A549 (cell line): ENCODE results near the gene TNRC6B. TPM values are rescaled to one million over a fixed set of nuclear protein-coding genes. Genes with fewer than 3 reads are reported as not detected.

ENCODE experiments used
- ATAC-seq, 2 experiments: fragments of 200-7000 bp in 1 of 2; fragments of >200 bp in 1 of 2; cut with Nextera tagmentation in 1 of 2; cut with Tn5 transposase in 1 of 2; 3 replicates each; pipeline versions ENCODE4 v1.8.0 to v1.9.1; 2018 to 2020; ENCODE audit warnings: mild to moderate bottlenecking in 1 of 2, moderate library complexity in 1 of 2
- CTCF ChIA-PET: fragments of 300-600 bp; sonication (Branson Sonifier 250); formaldehyde crosslinking; extraction: SDS; loops from one replicate; lab custom pipeline; 2021; ENCODE audit warnings: antibody characterized with exemption, inconsistent platforms; lab: Yijun Ruan, JAX
- POLR2A ChIA-PET: fragments of 350-600 bp; formaldehyde crosslinking; extraction: SDS; loops from one replicate; lab custom pipeline; 2021; ENCODE audit warnings: antibody characterized with exemption, inconsistent platforms; lab: Yijun Ruan, JAX
- DNase-seq, 2 experiments: peaks; one replicate each; pipeline versions ENCODE4 v3.0.0 to v3.0.0-alpha.2; 2011 to 2016; ENCODE audit warnings: low read depth in 1 of 2, low spot score in 1 of 2
- FAIRE-seq: peaks from 2 replicates; lab custom pipeline; 2011; peaks lifted over from hg19 to GRCh38; lab: Jason Lieb, UNC
- H3K27ac ChIP-seq, 2 experiments: fragments of >200 bp; sonication (Bioruptor Twin); formaldehyde crosslinking; 3 replicates each; pipeline ENCODE4 v1.5.1; 2016 to 2017
- H3K4me1 ChIP-seq: fragments of >200 bp; sonication (Bioruptor Twin); formaldehyde crosslinking; 3 replicates; pipeline ENCODE4 v1.6.1; 2016
- H3K4me2 ChIP-seq: fragments of >200 bp; sonication (Bioruptor Twin); formaldehyde crosslinking; 3 replicates; pipeline ENCODE4 v1.6.1; 2016
- H3K4me3 ChIP-seq: fragments of >200 bp; sonication (Bioruptor Twin); formaldehyde crosslinking; 3 replicates; pipeline ENCODE4 v1.5.1; 2016
- H3K9me3 ChIP-seq: fragments of >200 bp; sonication (Bioruptor Twin); formaldehyde crosslinking; 3 replicates; pipeline ENCODE4 v1.6.1; 2016
- BHLHE40 ChIP-seq: IDR thresholded peaks from 2 replicates; pipeline ENCODE4 v1.6.1; 2012; ENCODE audit warnings: low read depth, low read length, inconsistent platforms
- CBX8 ChIP-seq: fragments of 200-600 bp; sonication (generic); IDR thresholded peaks from 2 replicates; pipeline ENCODE4 v1.6.1; 2016
- CEBPB ChIP-seq, 2 experiments: fragments of >200 bp in 1 of 2; sonication (Bioruptor Twin) in 1 of 2; formaldehyde crosslinking in 1 of 2; IDR thresholded peaks; 2 replicates each; pipeline ENCODE4 v1.6.1; 2012 to 2016
- EP300 ChIP-seq, 2 experiments: fragments of >200 bp; sonication (Bioruptor Twin); formaldehyde crosslinking; IDR thresholded peaks; 2 replicates in 1 of 2; 3 replicates in 1 of 2; pipeline ENCODE4 v1.6.1; 2016 to 2017
- ESRRA ChIP-seq: fragments of 150-350 bp; IDR thresholded peaks from 2 replicates; pipeline ENCODE4 v1.6.1; 2014; ENCODE audit warnings: mild to moderate bottlenecking, low read length, borderline replicate concordance
- FOSB ChIP-seq: fragments of 250-450 bp; sonication (Bioruptor Pico); IDR thresholded peaks from 2 replicates; pipeline ENCODE4 v1.5.0; 2020; ENCODE audit warnings: mild to moderate bottlenecking, moderate library complexity
- FOSL2 ChIP-seq, 2 experiments: fragments of 450-650 bp in 1 of 2; fragments of >200 bp in 1 of 2; sonication (Bioruptor Twin) in 1 of 2; formaldehyde crosslinking; IDR thresholded peaks; 2 replicates each; pipeline versions ENCODE4 v1.5.0 to v1.6.1; 2016 to 2020; ENCODE audit warnings: mild to moderate bottlenecking in 1 of 2, moderate library complexity in 1 of 2
- FOXS1 ChIP-seq: fragments of 250-450 bp; sonication (Bioruptor Pico); IDR thresholded peaks from 2 replicates; pipeline ENCODE4 v1.5.0; 2020; ENCODE audit warnings: mild to moderate bottlenecking, moderate library complexity
- GATA3 ChIP-seq: IDR thresholded peaks from 2 replicates; pipeline ENCODE4 v1.6.1; 2012; ENCODE audit warnings: borderline replicate concordance
- HOXA7 ChIP-seq: fragments of 250-450 bp; sonication (Bioruptor Pico); IDR thresholded peaks from 2 replicates; pipeline ENCODE4 v1.5.0; 2020; ENCODE audit warnings: mild to moderate bottlenecking, moderate library complexity
- HOXB13 ChIP-seq: fragments of 250-450 bp; sonication (Bioruptor Pico); IDR thresholded peaks from 2 replicates; pipeline ENCODE4 v1.5.0; 2020; ENCODE audit warnings: low read depth, mild to moderate bottlenecking, moderate library complexity
- JUNB ChIP-seq: fragments of >200 bp; sonication (Bioruptor Twin); formaldehyde crosslinking; IDR thresholded peaks from 2 replicates; pipeline ENCODE4 v1.6.1; 2016
- KDM5A ChIP-seq: fragments of 200-600 bp; sonication (generic); IDR thresholded peaks from 2 replicates; pipeline ENCODE4 v1.6.1; 2016; ENCODE audit warnings: antibody characterized with exemption, mild to moderate bottlenecking
- NPAS2 ChIP-seq: fragments of 250-450 bp; sonication (Bioruptor Pico); IDR thresholded peaks from 2 replicates; pipeline ENCODE4 v1.8.0; 2022; ENCODE audit warnings: mild to moderate bottlenecking, moderate library complexity, borderline replicate concordance
- PHF8 ChIP-seq: fragments of 200-600 bp; sonication (generic); IDR thresholded peaks from 2 replicates; pipeline ENCODE4 v1.6.1; 2016; ENCODE audit warnings: low read depth, mild to moderate bottlenecking, antibody characterized with exemption, moderate library complexity, borderline replicate concordance
- POLR2A ChIP-seq: IDR thresholded peaks from 2 replicates; pipeline ENCODE4 v1.6.1; 2012; ENCODE audit warnings: mild to moderate bottlenecking, low read length
- POLR2AphosphoS2 ChIP-seq: conservative IDR thresholded peaks from 2 replicates; pipeline ENCODE4 v1.6.1; 2012; ENCODE audit warnings: low read length, improper control_type of control experiment, inconsistent platforms
- RAD21 ChIP-seq, 2 experiments: fragments of >200 bp in 1 of 2; sonication (Bioruptor Twin) in 1 of 2; formaldehyde crosslinking in 1 of 2; IDR thresholded peaks in 1 of 2; conservative IDR thresholded peaks in 1 of 2; 2 replicates in 1 of 2; 3 replicates in 1 of 2; pipeline ENCODE4 v1.6.1; 2012 to 2018; ENCODE audit warnings: inconsistent platforms in 1 of 2
- RFX5 ChIP-seq: fragments of 450-650 bp; IDR thresholded peaks from 2 replicates; pipeline ENCODE4 v1.7.1; 2014; ENCODE audit warnings: antibody characterized with exemption, mild to moderate bottlenecking, moderate library complexity
- SMC3 ChIP-seq: fragments of >200 bp; sonication (Bioruptor Twin); formaldehyde crosslinking; IDR thresholded peaks from 3 replicates; pipeline ENCODE4 v1.6.1; 2018; ENCODE audit warnings: inconsistent platforms
- ZNF302 ChIP-seq: fragments of 250-450 bp; sonication (Bioruptor Pico); IDR thresholded peaks from 2 replicates; pipeline ENCODE4 v1.9.0; 2021; ENCODE audit warnings: inconsistent platforms, mild to moderate bottlenecking, moderate library complexity
- WGBS: methylation state at CpG from one replicate; pipeline ENCODE4 v1.1.6; 2017; ENCODE audit errors: missing lambda C conversion rate; 5-methylcytosine and 5-hydroxymethylcytosine counted together
- polyA plus RNA-seq, 4 experiments: library from polyadenylated mRNA; depleted of rRNA in 3 of 4; stranded (reverse); fragments of >200 nt; fragmentation: RNase III in 1 of 4; extraction: RNeasy Plus Mini Kit Qiagen cat#74134 plus additional on column Dnase treatment in 1 of 4; gene quantifications; 2 replicates in 3 of 4; 3 replicates in 1 of 4; pipeline ENCODE4 v1.2.3, GENCODE V29; 2011 to 2017
- TF ChIP-seq, protein P1 (sequence below): IDR thresholded peaks from 2 replicates; pipeline ENCODE4 v1.6.1; 2012; ENCODE audit warnings: low read depth, borderline replicate concordance
- TF ChIP-seq, protein P2 (sequence below): fragments of 450-650 bp; IDR thresholded peaks from 2 replicates; pipeline ENCODE4 v1.6.1; 2014; ENCODE audit warnings: antibody characterized with exemption
- TF ChIP-seq, protein P3 (sequence below): fragments of 250-450 bp; sonication (Bioruptor Pico); IDR thresholded peaks from 2 replicates; pipeline ENCODE4 v1.5.0; 2021; ENCODE audit warnings: mild to moderate bottlenecking, moderate library complexity, borderline replicate concordance

The TNRC6B gene
- polyA plus RNA-seq, 2 of the 4 experiments (the other 2 are of a cell fraction) = 4.9 to 5.0 TPM

DNA sequence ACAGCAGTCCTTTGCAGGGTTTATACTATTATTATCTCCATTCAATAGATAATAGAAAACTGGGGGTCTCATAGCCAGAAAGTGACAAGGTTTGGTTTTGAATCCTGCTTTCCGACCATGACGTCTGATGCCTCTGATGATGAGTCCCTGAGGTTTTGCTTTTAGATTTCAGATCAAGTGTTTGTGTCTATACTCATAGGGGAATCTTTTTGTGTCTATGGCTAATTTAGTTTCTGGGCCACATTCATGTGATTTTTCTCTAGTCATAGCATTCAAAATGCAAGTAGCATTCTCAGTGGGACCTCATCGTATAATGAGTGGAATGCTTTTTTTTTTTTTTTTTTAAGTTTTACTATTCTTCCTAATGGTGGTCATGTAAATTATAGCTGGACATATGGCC, 72.9 kb downstream of the TNRC6B start:
- Histone ChIP-seq H3K9me3 (no peaks in the 10 kb centered on the region), H3K4me2 (no peak overlapping the region), H3K27ac (no peak overlapping the region), H3K4me1 (no peaks in the 10 kb centered on the region), H3K4me3 (no peak overlapping the region)
- POLR2A ChIA-PET = no interaction called here
- 89% methylated on average over 3 of the region's 3 CpGs for WGBS
- CTCF ChIA-PET = no interaction called here
- no peak for DNase-seq
- ATAC-seq = no peak
- FAIRE-seq = no peak
- TF ChIP-seq KDM5A (no peak), HOXB13 (CRISPR knock-in tag) (no peak), SMC3 (no peak), POLR2AphosphoS2 (no peak), RFX5 (no peak), EP300 (IDR thresholded peaks at IDR 0.05) (no peak), GATA3 (no peak), RAD21 (conservative IDR thresholded peaks at IDR 0.05 in 1 of 2, IDR thresholded peaks at IDR 0.05 in 1 of 2) (no peak), HOXA7 (CRISPR knock-in tag) (no peak), JUNB (no peak), FOXS1 (CRISPR knock-in tag) (no peak), PHF8 (no peak), POLR2A (no peak), NPAS2 (CRISPR knock-in tag) (no peak), FOSL2 (IDR thresholded peaks at IDR 0.05) (no peak), FOSL2 (CRISPR knock-in tag; IDR thresholded peaks at IDR 0.05) (no peak), CEBPB (IDR thresholded peaks at IDR 0.05) (no peak), CBX8 (no peak)
- TF ChIP-seq, protein P1, sequence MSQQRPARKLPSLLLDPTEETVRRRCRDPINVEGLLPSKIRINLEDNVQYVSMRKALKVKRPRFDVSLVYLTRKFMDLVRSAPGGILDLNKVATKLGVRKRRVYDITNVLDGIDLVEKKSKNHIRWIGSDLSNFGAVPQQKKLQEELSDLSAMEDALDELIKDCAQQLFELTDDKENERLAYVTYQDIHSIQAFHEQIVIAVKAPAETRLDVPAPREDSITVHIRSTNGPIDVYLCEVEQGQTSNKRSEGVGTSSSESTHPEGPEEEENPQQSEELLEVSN = no peak
- TF ChIP-seq, protein P2, sequence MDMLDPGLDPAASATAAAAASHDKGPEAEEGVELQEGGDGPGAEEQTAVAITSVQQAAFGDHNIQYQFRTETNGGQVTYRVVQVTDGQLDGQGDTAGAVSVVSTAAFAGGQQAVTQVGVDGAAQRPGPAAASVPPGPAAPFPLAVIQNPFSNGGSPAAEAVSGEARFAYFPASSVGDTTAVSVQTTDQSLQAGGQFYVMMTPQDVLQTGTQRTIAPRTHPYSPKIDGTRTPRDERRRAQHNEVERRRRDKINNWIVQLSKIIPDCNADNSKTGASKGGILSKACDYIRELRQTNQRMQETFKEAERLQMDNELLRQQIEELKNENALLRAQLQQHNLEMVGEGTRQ = no peak
- TF ChIP-seq, protein P3, sequence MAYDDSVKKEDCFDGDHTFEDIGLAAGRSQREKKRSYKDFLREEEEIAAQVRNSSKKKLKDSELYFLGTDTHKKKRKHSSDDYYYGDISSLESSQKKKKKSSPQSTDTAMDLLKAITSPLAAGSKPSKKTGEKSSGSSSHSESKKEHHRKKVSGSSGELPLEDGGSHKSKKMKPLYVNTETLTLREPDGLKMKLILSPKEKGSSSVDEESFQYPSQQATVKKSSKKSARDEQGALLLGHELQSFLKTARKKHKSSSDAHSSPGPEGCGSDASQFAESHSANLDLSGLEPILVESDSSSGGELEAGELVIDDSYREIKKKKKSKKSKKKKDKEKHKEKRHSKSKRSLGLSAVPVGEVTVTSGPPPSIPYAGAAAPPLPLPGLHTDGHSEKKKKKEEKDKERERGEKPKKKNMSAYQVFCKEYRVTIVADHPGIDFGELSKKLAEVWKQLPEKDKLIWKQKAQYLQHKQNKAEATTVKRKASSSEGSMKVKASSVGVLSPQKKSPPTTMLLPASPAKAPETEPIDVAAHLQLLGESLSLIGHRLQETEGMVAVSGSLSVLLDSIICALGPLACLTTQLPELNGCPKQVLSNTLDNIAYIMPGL = no peak

DNA sequence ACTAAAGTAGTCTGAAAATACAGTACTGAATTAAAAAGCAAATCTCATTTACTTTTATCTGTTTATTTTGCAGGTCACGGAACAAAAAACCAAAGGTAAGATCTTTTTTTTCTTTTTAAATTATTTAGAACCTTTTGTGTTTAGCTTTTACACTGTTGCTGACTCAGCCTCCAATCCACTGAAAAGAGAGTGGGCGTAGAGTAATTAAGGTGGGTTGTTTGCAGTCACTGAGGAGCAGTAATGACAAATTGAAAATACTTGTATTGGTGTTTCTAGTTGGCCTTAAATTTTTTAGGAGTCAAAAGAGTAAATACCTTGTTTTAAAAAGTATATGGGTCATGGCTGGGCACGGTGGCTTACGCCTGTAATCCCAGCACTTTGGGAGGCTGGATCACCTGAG, 73.4 kb downstream of the TNRC6B start:
- no peak overlapping the region for H3K4me2 ChIP-seq
- TF ChIP-seq, protein P1 = no peak
- TF ChIP-seq BHLHE40 (no peak), ESRRA (no peak), FOSB (no peak)
- no peak overlapping the region for H3K4me3 ChIP-seq
- ATAC-seq (no peak), FAIRE-seq (no peak), DNase-seq (no peak)
- 95% methylated on average over 4 of the region's 4 CpGs for WGBS
- POLR2A ChIA-PET = no interaction called here
- CTCF ChIA-PET = no interaction called here
- H3K9me3 ChIP-seq = no peaks in the 10 kb centered on the region
- no peak overlapping the region for H3K27ac ChIP-seq
- no peaks in the 10 kb centered on the region for H3K4me1 ChIP-seq

DNA sequence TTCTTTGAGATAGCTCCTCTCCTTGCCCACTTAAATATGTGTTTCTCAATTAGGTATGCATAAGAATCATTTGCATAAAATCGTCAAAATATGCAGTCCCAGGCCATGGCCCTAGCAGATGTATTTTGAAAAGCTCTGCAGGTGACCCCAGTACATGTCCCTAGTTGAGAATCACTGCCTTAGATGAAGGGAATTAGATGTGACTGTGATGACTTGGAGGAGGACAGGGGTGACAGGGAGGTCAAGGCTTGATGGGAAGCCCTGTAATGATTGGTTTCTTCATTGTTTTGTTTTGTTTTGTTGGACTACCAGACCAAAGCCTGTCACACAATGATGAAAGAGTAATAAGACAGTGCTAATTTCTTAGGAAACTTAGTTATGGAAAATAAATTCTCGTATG, 74.4 kb downstream of the TNRC6B start:
- no peak for FAIRE-seq
- no peaks in the 10 kb centered on the region for H3K4me1 ChIP-seq
- H3K9me3 ChIP-seq = no peaks in the 10 kb centered on the region
- ATAC-seq = no peak
- 50% methylated on average over 2 of the region's 2 CpGs for WGBS
- ChIA-PET POLR2A (no interaction called here), CTCF (no interaction called here)
- no peak for DNase-seq
- no peak overlapping the region for H3K27ac ChIP-seq
- no peak overlapping the region for H3K4me3 ChIP-seq
- TF ChIP-seq ZNF302 (CRISPR knock-in tag) (no peak), CEBPB (IDR thresholded peaks at IDR 0.05) (no peak)
- TF ChIP-seq, all 56 proteins: peak for 0
- H3K4me2 ChIP-seq = no peak overlapping the region
